ENCODE measurements around the gene RAB24.

The RAB24 gene

GRCh38 chr5:177335701-177336065 is 32.2 kb upstream of the RAB24 start:
- TF ChIP-seq, protein P1, sequence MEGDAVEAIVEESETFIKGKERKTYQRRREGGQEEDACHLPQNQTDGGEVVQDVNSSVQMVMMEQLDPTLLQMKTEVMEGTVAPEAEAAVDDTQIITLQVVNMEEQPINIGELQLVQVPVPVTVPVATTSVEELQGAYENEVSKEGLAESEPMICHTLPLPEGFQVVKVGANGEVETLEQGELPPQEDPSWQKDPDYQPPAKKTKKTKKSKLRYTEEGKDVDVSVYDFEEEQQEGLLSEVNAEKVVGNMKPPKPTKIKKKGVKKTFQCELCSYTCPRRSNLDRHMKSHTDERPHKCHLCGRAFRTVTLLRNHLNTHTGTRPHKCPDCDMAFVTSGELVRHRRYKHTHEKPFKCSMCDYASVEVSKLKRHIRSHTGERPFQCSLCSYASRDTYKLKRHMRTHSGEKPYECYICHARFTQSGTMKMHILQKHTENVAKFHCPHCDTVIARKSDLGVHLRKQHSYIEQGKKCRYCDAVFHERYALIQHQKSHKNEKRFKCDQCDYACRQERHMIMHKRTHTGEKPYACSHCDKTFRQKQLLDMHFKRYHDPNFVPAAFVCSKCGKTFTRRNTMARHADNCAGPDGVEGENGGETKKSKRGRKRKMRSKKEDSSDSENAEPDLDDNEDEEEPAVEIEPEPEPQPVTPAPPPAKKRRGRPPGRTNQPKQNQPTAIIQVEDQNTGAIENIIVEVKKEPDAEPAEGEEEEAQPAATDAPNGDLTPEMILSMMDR (IDR thresholded peaks at IDR 0.05) = no peak

DNA sequence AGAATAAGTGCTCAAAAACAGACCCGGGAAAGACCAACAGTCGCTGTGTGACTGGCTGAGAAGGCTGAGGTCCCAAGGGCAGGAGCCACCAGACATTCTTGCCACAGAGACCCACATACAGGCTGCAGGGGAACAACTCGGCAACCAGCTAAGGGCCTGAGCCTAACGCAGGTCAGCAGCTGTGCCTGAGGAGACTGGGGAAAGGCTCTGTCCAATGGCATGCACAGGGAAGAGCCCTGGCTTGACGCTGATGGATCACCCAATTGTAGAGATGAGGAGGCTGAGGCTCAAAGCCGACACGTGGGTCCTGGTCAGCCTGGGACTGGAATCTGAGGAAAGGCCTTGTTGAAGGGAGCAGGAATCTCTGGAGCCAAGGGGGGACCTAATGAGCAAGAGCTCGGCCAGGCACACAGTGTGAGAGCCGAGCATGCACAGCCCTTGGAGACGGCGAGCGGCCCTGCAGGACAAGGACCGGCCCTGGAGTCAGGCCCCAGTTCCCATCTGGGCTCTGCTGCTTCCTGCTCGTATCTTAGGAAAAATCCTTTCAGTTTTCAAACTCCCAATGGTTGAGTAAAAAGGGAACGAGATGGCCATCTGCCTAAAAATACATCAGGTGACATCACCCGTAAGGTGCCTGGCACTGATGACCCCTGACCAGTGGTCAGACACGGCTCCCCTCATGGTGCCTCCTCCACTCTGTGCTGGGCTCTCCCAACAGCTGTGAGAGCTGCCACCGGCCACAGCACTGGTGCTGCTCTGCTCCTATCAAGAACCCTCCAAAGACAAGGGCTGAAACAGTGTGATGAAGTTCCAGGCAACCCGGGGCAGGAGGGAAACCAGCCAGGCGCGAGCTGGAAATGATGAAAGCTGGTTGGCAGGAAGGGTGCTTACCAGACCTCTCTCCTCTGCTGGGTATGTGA is 31.5 kb upstream of the RAB24 start:
- TF ChIP-seq, protein P1 (IDR thresholded peaks at IDR 0.05) = no peak

- TF ChIP-seq, protein P1 (IDR thresholded peaks at IDR 0.05) = no peak
Measured at GRCh38 chr5:177334155-177334551, 30.6 kb upstream of the RAB24 start.

GRCh38 chr5:177333420-177334154 is 30.1 kb upstream of the RAB24 start:
- TF ChIP-seq, protein P1 (IDR thresholded peaks at IDR 0.05) = no peak

GRCh38 chr5:177332896-177333260 is 29.4 kb upstream of the RAB24 start:
- TF ChIP-seq, protein P1 (IDR thresholded peaks at IDR 0.05) = no peak

DNA sequence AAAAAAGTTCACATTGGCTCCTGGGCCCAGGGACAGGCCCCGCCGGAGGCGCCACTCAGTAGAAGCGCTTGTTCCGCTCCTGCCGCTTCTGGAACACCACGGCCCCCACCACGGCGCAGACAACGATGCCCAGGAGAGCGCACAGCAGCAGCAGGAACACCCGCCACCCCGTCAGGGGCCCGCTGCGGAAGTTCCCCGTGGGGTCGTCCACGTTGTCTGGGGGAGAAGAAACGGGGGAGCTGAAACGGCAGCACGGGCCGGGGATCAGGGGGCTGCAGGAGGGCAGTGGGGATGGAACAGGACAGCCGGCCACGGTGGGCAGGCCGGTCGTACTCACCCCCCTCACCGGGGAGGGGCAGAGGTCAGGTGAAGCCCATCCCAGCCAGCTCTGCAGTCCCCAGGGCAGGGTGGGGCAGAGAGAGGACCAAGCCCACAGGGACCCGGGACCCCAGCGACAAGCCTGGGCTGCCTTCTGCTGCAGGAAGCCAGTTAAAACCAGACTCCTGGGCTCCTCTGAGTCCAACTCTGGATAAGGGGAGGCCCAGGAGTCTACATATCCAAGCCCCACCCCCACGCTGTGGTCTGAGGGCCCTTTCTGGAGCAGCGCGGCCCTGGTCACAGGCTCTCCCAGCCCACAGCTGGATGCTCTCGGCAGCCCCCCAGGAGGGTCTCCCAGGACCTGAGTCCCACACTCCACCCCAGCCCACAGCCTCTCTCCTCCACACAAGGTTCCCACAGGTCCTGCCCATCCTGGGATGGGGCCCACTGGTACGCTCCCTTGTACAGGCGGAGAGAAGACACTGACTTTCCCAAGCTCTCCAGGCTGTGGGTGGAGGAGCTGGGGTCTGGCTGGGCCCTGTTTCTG is 28.7 kb upstream of the RAB24 start:
- TF ChIP-seq, protein P1 (IDR thresholded peaks at IDR 0.05) = no peak
